PC-3 (cell line): ENCODE measurements around the gene FAM43B. TPM values are rescaled to one million over a fixed set of nuclear protein-coding genes. Genes with fewer than 3 reads are reported as not detected.
A peak's percentile ranks its signal among the peaks of the same experiment; 100 is the strongest.

Experiments used
- ATAC-seq: fragments of 200-7000 bp; cut with Tn5 transposase; 2 replicates; pipeline ENCODE4 v1.9.1; 2020; ENCODE audit warnings: mild to moderate bottlenecking, moderate library complexity
- BruUV-seq: library from RNA; stranded (reverse); fragments of 400-500 nt; replicated peaks from 2 replicates; lab custom pipeline; 2021; lab: Mats Ljungman, UMichigan
- CTCF ChIA-PET: fragments of 300-600 bp; sonication (Branson Sonifier 250); formaldehyde crosslinking; loops from one replicate; lab custom pipeline; 2022; ENCODE audit warnings: antibody characterized with exemption; lab: Charles Lee
- POLR2A ChIA-PET: fragments of 300-600 bp; sonication (Branson Sonifier 250); formaldehyde crosslinking; loops from one replicate; lab custom pipeline; 2022; ENCODE audit warnings: antibody characterized with exemption; ENCODE audit not compliant: unreplicated experiment; lab: Charles Lee
- DNase-seq: peaks from one replicate; pipeline ENCODE4 v3.0.0-alpha.2; 2015
- H2AFZ ChIP-seq: fragments of 300-600 bp; sonication (generic); 2 replicates; pipeline ENCODE4 v1.6.0; 2016; ENCODE audit warnings: antibody characterized with exemption, low read length
- H3F3A ChIP-seq: fragments of 300-600 bp; sonication (generic); one replicate; pipeline ENCODE4 v1.6.0; 2017; ENCODE audit warnings: antibody characterized with exemption, low read length, control low read depth, mild to moderate bottlenecking; ENCODE audit not compliant: unreplicated experiment
- H3K27ac ChIP-seq: fragments of 300-600 bp; sonication (generic); 2 replicates; pipeline ENCODE4 v1.5.1; 2016; ENCODE audit warnings: mild to moderate bottlenecking, low read length
- H3K27me3 ChIP-seq: fragments of 300-600 bp; sonication (generic); 2 replicates; pipeline ENCODE4 v1.6.1; 2016; ENCODE audit warnings: low read length, mixed read lengths
- H3K36me3 ChIP-seq: fragments of 300-600 bp; sonication (generic); 2 replicates; pipeline ENCODE4 v1.6.1; 2016; ENCODE audit warnings: low read depth, mixed run types, low read length, mixed read lengths
- H3K4me1 ChIP-seq: fragments of 300-600 bp; sonication (generic); 2 replicates; pipeline ENCODE4 v1.5.1; 2016; ENCODE audit warnings: low read length; ENCODE audit not compliant: insufficient read depth
- H3K4me2 ChIP-seq: fragments of 300-600 bp; sonication (generic); 2 replicates; pipeline ENCODE4 v1.6.0; 2016; ENCODE audit warnings: low read length
- H3K4me3 ChIP-seq: fragments of 300-600 bp; sonication (generic); 2 replicates; pipeline ENCODE4 v1.5.1; 2016; ENCODE audit warnings: mild to moderate bottlenecking, low read length, mixed read lengths
- H3K79me2 ChIP-seq: fragments of 300-600 bp; sonication (generic); 2 replicates; pipeline ENCODE4 v1.6.1; 2017; ENCODE audit warnings: low read length, mixed read lengths
- H3K9ac ChIP-seq: fragments of 300-600 bp; sonication (generic); 2 replicates; pipeline ENCODE4 v1.6.0; 2016; ENCODE audit warnings: mild to moderate bottlenecking, low read length
- H3K9me2 ChIP-seq: fragments of 300-600 bp; sonication (generic); replicated peaks from 2 replicates; pipeline ENCODE4 v1.6.1; 2016; ENCODE audit warnings: mixed run types, low read length, mixed read lengths
- H3K9me3 ChIP-seq: fragments of 300-600 bp; sonication (generic); 2 replicates; pipeline ENCODE4 v1.6.1; 2016; ENCODE audit warnings: low read length, mixed read lengths
- H4K20me1 ChIP-seq: fragments of 300-600 bp; sonication (generic); 2 replicates; pipeline ENCODE4 v1.6.1; 2016; ENCODE audit warnings: low read length, mixed read lengths
- CTCF ChIP-seq: fragments of 300-600 bp; sonication (generic); conservative IDR thresholded peaks from 2 replicates; pipeline ENCODE4 v1.5.1; 2017; ENCODE audit warnings: antibody characterized with exemption, low read depth, mild to moderate bottlenecking, low read length
- EZH2 ChIP-seq: fragments of 300-600 bp; sonication (generic); IDR thresholded peaks from one replicate; pipeline ENCODE4 v1.6.1; 2017; ENCODE audit warnings: antibody characterized with exemption, mild to moderate bottlenecking, low read length; ENCODE audit not compliant: unreplicated experiment
- EZH2phosphoT487 ChIP-seq: fragments of 300-600 bp; sonication (generic); IDR thresholded peaks from 2 replicates; pipeline ENCODE4 v1.6.1; 2018; ENCODE audit warnings: mild to moderate bottlenecking, antibody characterized with exemption, low read length, borderline replicate concordance
- intact Hi-C: fragments of 100-400 bp; cut with micrococcal nuclease; formaldehyde crosslinking; loops from 2 replicates; pipeline ENCODE4 v1.9.0; 2023
- total RNA-seq: library from RNA; depleted of rRNA; stranded (reverse); fragments of >200 nt; gene quantifications from 2 replicates; pipeline ENCODE4 v1.2.3, GENCODE V29; 2014

FAM43B gene
- total RNA-seq, 1 experiment from 2014 or later = 0.11 TPM

DNA sequence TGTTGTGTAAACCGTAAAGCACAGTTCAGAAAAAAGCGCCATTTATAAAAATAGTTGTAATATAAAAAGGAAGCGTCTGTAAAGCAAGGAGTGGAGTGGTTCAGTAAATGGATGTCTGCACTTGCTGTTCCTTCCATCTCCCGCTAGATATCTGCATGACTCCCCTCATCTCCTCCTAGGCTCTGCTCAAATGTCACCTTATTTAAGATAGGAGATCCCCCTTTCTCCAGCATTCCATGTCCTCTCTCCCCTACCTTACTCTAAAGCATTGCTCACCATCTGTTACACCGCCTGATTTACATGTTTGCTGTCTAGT, 45.2 kb upstream of the FAM43B start:
- peak overlapping the region; percentile 91 for H3K4me3 ChIP-seq
- H3K9me2 ChIP-seq = no peaks in the 10 kb centered on the region
- no TSS peak for BruUV-seq
- H3K27me3 ChIP-seq = no peaks in the 10 kb centered on the region
- peaks cover 5% of the 10 kb centered on the region for H3F3A ChIP-seq
- CTCF ChIA-PET = interaction anchor here (1.4 kb wide), 1 partner anchor 127 kb away, joined by 3 read pairs; no protein-coding TSS in a partner anchor
- POLR2A ChIA-PET = interaction anchor here (1.2 kb wide), 1 partner anchor 154 kb away, joined by 4 read pairs; the partner anchor contains the start of gene DDOST
- peaks cover 30% of the 10 kb centered on the region for H3K4me1 ChIP-seq
- intact Hi-C loops = no loop called here
- peak overlapping the region; percentile 88 for H3K4me2 ChIP-seq
- no peaks in the 10 kb centered on the region for H4K20me1 ChIP-seq
- no peaks in the 10 kb centered on the region for H3K9me3 ChIP-seq
- TF ChIP-seq CTCF (no peak), EZH2 (no peak), EZH2phosphoT487 (no peak)
- ATAC-seq = peak; percentile 34
- H3K79me2 ChIP-seq = peaks cover 51% of the 10 kb centered on the region
- peak overlapping the region; percentile 82 for H3K27ac ChIP-seq
- H2AFZ ChIP-seq = peak overlapping the region; percentile 95
- DNase-seq = no peak
- H3K9ac ChIP-seq = peak overlapping the region; percentile 92
- peaks cover 9% of the 10 kb centered on the region; the same call in 1 of the 2 replicates for H3K36me3 ChIP-seq

DNA sequence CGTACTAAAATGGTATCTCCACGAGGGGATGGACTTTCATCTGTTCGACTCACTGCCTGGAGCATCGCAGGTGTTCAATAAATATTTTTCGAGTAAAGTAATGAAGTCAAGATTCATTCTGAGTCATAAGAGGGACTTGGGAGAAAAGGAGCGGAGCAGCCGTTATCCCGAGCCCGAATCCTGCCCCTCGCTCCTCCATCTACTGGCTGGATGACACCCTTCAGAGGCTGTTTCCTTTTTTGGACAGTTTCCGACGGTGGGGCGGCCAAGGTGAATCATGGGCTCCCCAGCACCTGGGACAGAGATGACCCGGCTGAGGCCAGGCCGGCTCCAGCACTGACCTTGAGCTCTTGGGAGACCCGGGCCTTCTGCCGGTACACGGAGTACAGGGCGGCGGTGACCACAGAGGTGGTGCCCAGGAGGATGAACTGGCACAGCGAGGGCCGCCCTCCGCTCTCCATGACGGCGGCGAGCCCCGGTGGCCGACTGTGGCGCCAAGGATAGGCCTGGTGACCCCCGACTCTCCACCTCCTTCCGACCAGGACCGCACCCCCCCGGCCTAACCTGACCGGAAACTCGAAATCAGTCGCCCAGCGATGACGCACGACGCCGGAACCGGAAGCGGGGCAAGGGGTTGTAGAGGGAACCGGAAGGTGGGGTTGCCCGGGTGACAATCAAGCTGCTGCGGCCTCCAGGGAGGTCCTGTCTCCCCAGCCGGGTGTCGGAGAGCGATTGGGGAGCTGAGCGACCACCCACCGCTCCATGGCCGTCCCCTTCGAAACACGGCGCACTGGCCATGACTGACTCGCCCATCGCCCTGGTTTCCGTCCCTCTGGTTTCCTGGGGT, 44.6 kb upstream of the FAM43B start, which contains the start of gene MUL1:
MUL1 (minus strand) TSS at position 588 of the 847 bp plus-strand sequence; CDS start at position 461, 127 bp downstream.
- Histone ChIP-seq H3K79me2 (peaks cover 51% of the 10 kb centered on the region), H3K9ac (peak within 1 kb of the TSS; percentile 92), H4K20me1 (no peaks in the 10 kb centered on the region), H3F3A (peaks cover 5% of the 10 kb centered on the region), H3K4me1 (peaks cover 32% of the 10 kb centered on the region), H3K9me2 (no peaks in the 10 kb centered on the region), H2AFZ (peak within 1 kb of the TSS; percentile 95), H3K27me3 (no peaks in the 10 kb centered on the region), H3K27ac (peak within 1 kb of the TSS; percentile 82), H3K9me3 (no peaks in the 10 kb centered on the region), H3K36me3 (peaks cover 8% of the 10 kb centered on the region; the same call in 1 of the 2 replicates), H3K4me3 (peak within 1 kb of the TSS; percentile 91), H3K4me2 (peak within 1 kb of the TSS; percentile 88)
- ChIA-PET CTCF (interaction anchor here (1.4 kb wide), 1 partner anchor 126 kb away, joined by 3 read pairs; no protein-coding TSS in a partner anchor), POLR2A (interaction anchor here (0.6 to 1.2 kb wide), 2 partner anchors 153 to 191 kb away, joined by 3 to 4 read pairs; partner anchors contain the start of gene DDOST)
- TSS peak; percentile 82 for BruUV-seq
- DNase-seq (peak; percentile 89), ATAC-seq (peak; percentile 88)
- intact Hi-C loops = no loop called here
- TF ChIP-seq CTCF = no peak
- TF ChIP-seq EZH2phosphoT487 = no peak
- TF ChIP-seq EZH2 = no peak
